ENCODE measurements around the gene CCDC69. TPM values are rescaled to one million over a fixed set of nuclear protein-coding genes. Genes with fewer than 3 reads are reported as not detected.
A peak's percentile ranks its signal among the peaks of the same experiment; 100 is the strongest.

The CCDC69 gene
- polyA plus RNA-seq, 2 of the 4 experiments (the other 2 are of a cell fraction) = 2.9 to 3.0 TPM

GRCh38 chr5:151239237-151239861, 15.5 kb upstream of the CCDC69 start:
- DNase-seq (ENCODE audit: low read depth in 1 of 2, low spot score in 1 of 2) = peak; percentile 60 to 67
- peak; percentile 79 to 91 for ATAC-seq
- Histone ChIP-seq H3K4me3 (no peak overlapping the region), H3K9me3 (no peaks in the 10 kb centered on the region), H3K4me1 (0 out of 3 replicates have a peak, but pooled peaks cover 3% of the 10 kb centered on the region), H3K27ac (no peak overlapping the region), H3K4me2 (peak overlapping the region; percentile 54)
- 32% methylated on average over 17 of the region's 17 CpGs for WGBS (ENCODE audit: missing lambda C conversion rate)
- CTCF ChIA-PET = interaction anchor here (0.7 to 10.0 kb wide), 23 partner anchors 9 to 413 kb away, joined by 3 to 102 read pairs (median 5); partner anchors contain the start of genes CCDC69 and GM2A
- TF ChIP-seq GATA3 (IDR thresholded peaks at IDR 0.05; ENCODE audit: borderline replicate concordance) (no peak), CTCF (IDR thresholded peaks at IDR 0.05) (peak; percentile 61), SMC3 (IDR thresholded peaks at IDR 0.05) (peak; percentile 50), RAD21 (conservative IDR thresholded peaks at IDR 0.05 in 1 of 2, IDR thresholded peaks at IDR 0.05 in 1 of 2) (peak; percentile 74 to 77)
- no peak for FAIRE-seq
- POLR2A ChIA-PET = no interaction called here

- Histone ChIP-seq H3K4me3 (no peak overlapping the region), H3K9me3 (no peaks in the 10 kb centered on the region), H3K4me1 (0 out of 3 replicates have a peak, but pooled peaks cover 3% of the 10 kb centered on the region), H3K4me2 (no peak overlapping the region), H3K27ac (no peak overlapping the region)
- POLR2A ChIA-PET = no interaction called here
- no peak for TF ChIP-seq CHD2 (IDR thresholded peaks at IDR 0.05; ENCODE audit: low read length, partially characterized antibody)
- TF ChIP-seq FOSL2 (IDR thresholded peaks at IDR 0.05) = no peak
- TF ChIP-seq FOSL2 (CRISPR knock-in tag; IDR thresholded peaks at IDR 0.05) = no peak
- no peak for TF ChIP-seq HOXB13 (CRISPR knock-in tag; IDR thresholded peaks at IDR 0.05; ENCODE audit: low read depth)
- no peak for TF ChIP-seq CEBPB (IDR thresholded peaks at IDR 0.05)
- no peak for TF ChIP-seq JUN (IDR thresholded peaks at IDR 0.05)
- no peak for TF ChIP-seq NFE2L2 (conservative IDR thresholded peaks at IDR 0.05; ENCODE audit: low read length)
- no peak for TF ChIP-seq PBX3 (IDR thresholded peaks at IDR 0.05)
- TF ChIP-seq TFCP2L1 (CRISPR knock-in tag; IDR thresholded peaks at IDR 0.05) = no peak
- TF ChIP-seq ATOH8 (CRISPR knock-in tag; IDR thresholded peaks at IDR 0.05; ENCODE audit: low read depth) = no peak
- no peak for TF ChIP-seq BHLHE40 (IDR thresholded peaks at IDR 0.05; ENCODE audit: low read depth, low read length)
- no peak for TF ChIP-seq JUNB (IDR thresholded peaks at IDR 0.05)
- no peak for TF ChIP-seq HES2 (IDR thresholded peaks at IDR 0.05)
- TF ChIP-seq ELK1 (IDR thresholded peaks at IDR 0.05; ENCODE audit: low read depth, low read length) = no peak
- TF ChIP-seq HMGXB4 (CRISPR knock-in tag; IDR thresholded peaks at IDR 0.05; ENCODE audit: borderline replicate concordance) = no peak
- no peak for TF ChIP-seq RNF2 (IDR thresholded peaks at IDR 0.05; ENCODE audit: borderline replicate concordance, low read depth)
- CTCF ChIA-PET = interaction anchor here (0.6 to 10.0 kb wide), 25 partner anchors 9 to 1032 kb away, joined by 3 to 102 read pairs (median 4); partner anchors contain the start of gene CCDC69
- no peak for DNase-seq (ENCODE audit: low read depth in 1 of 2, low spot score in 1 of 2)
- 70% methylated on average over 14 of the region's 14 CpGs for WGBS (ENCODE audit: missing lambda C conversion rate)
- ATAC-seq = no peak
- no peak for FAIRE-seq
Observed at GRCh38 chr5:151238303-151238741, 14.4 kb upstream of the CCDC69 start.
